Liver (tissue), 3 donors: ENCODE data around the gene FEM1B.

Source experiments
- EGR1 ChIP-seq, 2 donors: IDR thresholded peaks; 2 replicates each; pipeline ENCODE4 v1.6.1; 2016 to 2018; ENCODE audit warnings: antibody characterized with exemption in 2 of 2, low read depth in 2 of 2
- GABPA ChIP-seq, 2 donors: IDR thresholded peaks in 1 of 2; conservative IDR thresholded peaks in 1 of 2; 2 replicates each; pipeline ENCODE4 v1.6.1; 2016; ENCODE audit warnings: antibody characterized with exemption in 2 of 2, mild to moderate bottlenecking in 1 of 2, moderate library complexity in 1 of 2
- YY1 ChIP-seq: IDR thresholded peaks from 2 replicates; pipeline ENCODE4 v1.6.1; 2016; ENCODE audit warnings: antibody characterized with exemption, mild to moderate bottlenecking
- TF ChIP-seq, protein P1 (sequence below): fragments of 150-350 bp; IDR thresholded peaks from 2 replicates; pipeline ENCODE4 v1.5.1; 2017; ENCODE audit warnings: improper control_type of control experiment, low read depth, low read length; ENCODE audit not compliant: missing input control
- donor health status: healthy.
- donor health status: healthy.

DNA sequence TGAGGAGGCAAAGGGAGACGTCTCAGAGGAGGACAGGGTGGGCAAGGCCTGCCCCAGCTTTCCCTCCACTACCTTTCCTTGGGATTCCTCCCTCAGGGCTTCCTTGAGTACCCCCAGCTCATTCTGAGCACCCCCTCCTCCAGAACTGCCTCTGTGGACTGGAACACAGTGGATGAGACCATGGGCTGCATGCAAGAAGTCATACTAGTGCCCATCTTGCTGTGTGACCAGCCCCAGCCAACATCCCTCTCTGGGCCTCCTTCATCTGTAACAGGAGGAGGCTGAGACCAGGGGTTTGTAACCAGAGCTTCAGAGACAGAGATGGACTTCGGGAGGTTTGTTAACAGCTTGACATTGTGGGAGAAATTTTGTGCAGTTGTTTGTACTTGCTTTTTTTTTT, 25.6 kb downstream of the FEM1B start:
- TF ChIP-seq, protein P1, sequence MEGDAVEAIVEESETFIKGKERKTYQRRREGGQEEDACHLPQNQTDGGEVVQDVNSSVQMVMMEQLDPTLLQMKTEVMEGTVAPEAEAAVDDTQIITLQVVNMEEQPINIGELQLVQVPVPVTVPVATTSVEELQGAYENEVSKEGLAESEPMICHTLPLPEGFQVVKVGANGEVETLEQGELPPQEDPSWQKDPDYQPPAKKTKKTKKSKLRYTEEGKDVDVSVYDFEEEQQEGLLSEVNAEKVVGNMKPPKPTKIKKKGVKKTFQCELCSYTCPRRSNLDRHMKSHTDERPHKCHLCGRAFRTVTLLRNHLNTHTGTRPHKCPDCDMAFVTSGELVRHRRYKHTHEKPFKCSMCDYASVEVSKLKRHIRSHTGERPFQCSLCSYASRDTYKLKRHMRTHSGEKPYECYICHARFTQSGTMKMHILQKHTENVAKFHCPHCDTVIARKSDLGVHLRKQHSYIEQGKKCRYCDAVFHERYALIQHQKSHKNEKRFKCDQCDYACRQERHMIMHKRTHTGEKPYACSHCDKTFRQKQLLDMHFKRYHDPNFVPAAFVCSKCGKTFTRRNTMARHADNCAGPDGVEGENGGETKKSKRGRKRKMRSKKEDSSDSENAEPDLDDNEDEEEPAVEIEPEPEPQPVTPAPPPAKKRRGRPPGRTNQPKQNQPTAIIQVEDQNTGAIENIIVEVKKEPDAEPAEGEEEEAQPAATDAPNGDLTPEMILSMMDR: no peak
- TF ChIP-seq YY1 (no peak), EGR1 (IDR thresholded peaks at IDR 0.05; ENCODE audit: low read depth in 2 of 2) (no peak), GABPA (IDR thresholded peaks at IDR 0.05 in 1 of 2, conservative IDR thresholded peaks at IDR 0.05 in 1 of 2) (no peak)
